ENCODE results near the gene SLC10A1.

SLC10A1 gene

DNA sequence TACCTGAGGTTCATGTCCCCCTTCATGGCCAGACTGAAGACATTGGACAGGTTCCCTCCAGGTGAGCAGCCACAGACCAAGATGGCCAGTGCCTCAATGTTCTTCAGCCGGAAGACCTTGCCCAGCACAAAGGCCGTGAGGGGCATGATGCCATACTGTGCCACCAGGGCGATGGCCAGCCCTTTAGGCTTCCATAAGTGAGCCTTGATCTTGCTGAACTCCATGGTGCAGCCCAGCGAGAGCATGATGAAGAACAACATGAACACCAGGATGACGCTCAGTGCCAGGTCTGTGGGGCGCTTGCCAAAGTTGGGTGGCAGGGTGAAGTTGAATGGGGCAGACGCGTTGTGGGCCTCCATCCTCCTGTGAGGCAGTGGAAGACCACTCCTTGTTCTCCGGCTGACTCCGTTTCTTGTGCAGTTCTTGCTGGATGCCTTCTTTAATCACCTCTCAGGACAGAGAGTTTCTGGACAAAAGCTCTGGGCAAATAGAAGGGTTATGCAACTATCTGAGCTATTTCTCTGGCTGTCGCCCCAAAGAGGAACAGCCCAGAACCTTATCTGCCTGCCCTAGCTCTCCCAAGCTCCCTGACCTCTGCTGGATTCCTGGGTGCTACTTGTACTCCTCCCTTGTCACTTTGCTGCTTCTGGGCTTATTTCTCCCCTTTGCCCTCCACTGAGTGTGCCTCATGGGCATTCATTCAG, at the start of gene SLC10A1:
SLC10A1 (minus strand) TSS at position 445 of the 704 bp plus-strand sequence; CDS start at position 359, 86 bp downstream.
- H3K27me3 ChIP-seq (replicated peaks; ENCODE audit: control insufficient read depth, insufficient read depth, low read length) = peaks cover 8% of the 10 kb centered on the region
- no peak for DNase-seq (ENCODE audit: low read depth)
- H3K4me3 ChIP-seq (ENCODE audit: low read length) = no peak within 1 kb of the TSS
- no peak within 1 kb of the TSS for H3K9ac ChIP-seq (ENCODE audit: low read length)
- H3K4me1 ChIP-seq (ENCODE audit: control insufficient read depth, insufficient read depth, low read length) = peaks cover 15% of the 10 kb centered on the region
- no peaks in the 10 kb centered on the region for H3K36me3 ChIP-seq (ENCODE audit: control insufficient read depth, insufficient read depth, low read length, severe bottlenecking)
- peaks cover 7% of the 10 kb centered on the region for H3K9me3 ChIP-seq (ENCODE audit: control insufficient read depth, low read length)

DNA sequence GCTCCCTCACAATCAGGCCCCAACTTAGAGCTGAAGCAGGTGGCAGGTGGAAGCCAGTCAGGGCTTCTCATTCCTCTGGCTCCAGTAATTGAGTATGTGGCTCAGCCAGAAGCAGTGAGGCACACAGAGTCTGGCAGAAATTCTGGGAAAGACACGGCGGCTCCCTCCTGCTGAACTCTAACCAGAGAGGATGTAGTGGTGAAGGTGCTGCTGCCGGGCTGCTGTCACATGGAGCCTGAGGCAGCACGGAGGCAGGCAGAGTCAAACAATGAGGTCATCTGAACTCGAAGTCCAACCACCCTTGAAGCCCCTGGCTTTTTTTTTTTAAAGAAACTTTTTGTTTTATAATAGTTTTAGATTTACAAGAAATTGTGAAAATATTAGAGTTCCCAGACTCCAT, 48.7 kb upstream of the SLC10A1 start:
- DNase-seq (ENCODE audit: low read depth) = no peak
- no peaks in the 10 kb centered on the region for H3K9me3 ChIP-seq (ENCODE audit: control insufficient read depth, low read length)
- peaks cover 51% of the 10 kb centered on the region for H3K27me3 ChIP-seq (replicated peaks; ENCODE audit: control insufficient read depth, insufficient read depth, low read length)
- peaks cover 5% of the 10 kb centered on the region for H3K4me1 ChIP-seq (ENCODE audit: control insufficient read depth, insufficient read depth, low read length)
- no peak overlapping the region for H3K4me3 ChIP-seq (ENCODE audit: low read length)
- no peaks in the 10 kb centered on the region for H3K36me3 ChIP-seq (ENCODE audit: control insufficient read depth, insufficient read depth, low read length, severe bottlenecking)
- H3K9ac ChIP-seq (ENCODE audit: low read length) = no peak overlapping the region

DNA sequence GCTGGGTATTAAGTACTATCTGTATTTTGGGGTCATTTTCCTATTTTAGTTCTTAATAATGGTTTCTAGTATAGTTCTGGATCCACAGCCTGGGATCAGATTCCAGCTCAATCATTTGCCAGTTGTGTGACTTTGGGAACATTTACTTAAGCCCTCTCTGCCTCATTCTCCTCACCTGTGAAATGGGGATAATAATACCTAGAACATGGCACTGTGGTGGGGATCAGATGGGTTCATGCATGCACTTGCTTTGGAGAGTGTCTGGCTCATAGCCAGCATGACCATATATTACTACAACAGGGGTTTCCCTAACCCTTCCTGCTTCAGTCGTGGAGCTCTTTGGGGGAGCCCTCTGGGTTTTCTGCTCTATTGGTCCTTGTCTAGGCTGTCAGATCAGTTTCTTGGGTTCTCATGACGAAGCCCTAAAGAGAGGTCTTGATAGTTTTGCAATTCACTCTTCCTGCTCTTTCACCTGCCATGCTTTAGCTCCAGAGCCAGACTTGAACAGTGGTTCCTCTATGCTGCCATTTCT, 48.1 kb upstream of the SLC10A1 start:
- no peak for DNase-seq (ENCODE audit: low read depth)
- Histone ChIP-seq H3K9ac (ENCODE audit: low read length) (no peak overlapping the region), H3K4me3 (ENCODE audit: low read length) (no peak overlapping the region), H3K4me1 (ENCODE audit: control insufficient read depth, insufficient read depth, low read length) (peaks cover 5% of the 10 kb centered on the region), H3K36me3 (ENCODE audit: control insufficient read depth, insufficient read depth, low read length, severe bottlenecking) (no peaks in the 10 kb centered on the region), H3K27me3 (replicated peaks; ENCODE audit: control insufficient read depth, insufficient read depth, low read length) (peaks cover 57% of the 10 kb centered on the region), H3K9me3 (ENCODE audit: control insufficient read depth, low read length) (no peaks in the 10 kb centered on the region)

DNA sequence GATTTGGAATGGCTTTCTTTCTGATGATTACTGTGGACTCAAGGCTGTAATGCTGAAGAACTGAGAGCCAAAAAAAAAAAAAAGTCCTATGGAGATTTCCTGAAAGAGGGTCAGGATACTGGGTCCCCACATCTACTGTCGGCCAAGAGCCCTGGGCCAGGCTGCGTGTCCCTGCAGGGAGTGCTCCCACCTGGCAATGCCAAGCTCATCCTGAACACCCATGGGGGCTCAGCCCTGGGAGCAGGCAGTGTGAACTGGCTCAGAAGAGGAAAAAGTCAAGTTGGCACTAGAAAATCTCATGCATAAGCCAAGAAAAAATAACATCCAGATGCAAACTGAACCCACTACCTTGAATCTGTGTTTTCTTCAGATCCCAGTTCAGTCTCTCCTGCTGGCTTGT, 47.1 kb upstream of the SLC10A1 start:
- Histone ChIP-seq H3K9me3 (ENCODE audit: control insufficient read depth, low read length) (no peaks in the 10 kb centered on the region), H3K27me3 (replicated peaks; ENCODE audit: control insufficient read depth, insufficient read depth, low read length) (peaks cover 60% of the 10 kb centered on the region), H3K4me3 (ENCODE audit: low read length) (no peak overlapping the region), H3K9ac (ENCODE audit: low read length) (no peak overlapping the region), H3K4me1 (ENCODE audit: control insufficient read depth, insufficient read depth, low read length) (peaks cover 5% of the 10 kb centered on the region), H3K36me3 (ENCODE audit: control insufficient read depth, insufficient read depth, low read length, severe bottlenecking) (no peaks in the 10 kb centered on the region)
- no peak for DNase-seq (ENCODE audit: low read depth)

DNA sequence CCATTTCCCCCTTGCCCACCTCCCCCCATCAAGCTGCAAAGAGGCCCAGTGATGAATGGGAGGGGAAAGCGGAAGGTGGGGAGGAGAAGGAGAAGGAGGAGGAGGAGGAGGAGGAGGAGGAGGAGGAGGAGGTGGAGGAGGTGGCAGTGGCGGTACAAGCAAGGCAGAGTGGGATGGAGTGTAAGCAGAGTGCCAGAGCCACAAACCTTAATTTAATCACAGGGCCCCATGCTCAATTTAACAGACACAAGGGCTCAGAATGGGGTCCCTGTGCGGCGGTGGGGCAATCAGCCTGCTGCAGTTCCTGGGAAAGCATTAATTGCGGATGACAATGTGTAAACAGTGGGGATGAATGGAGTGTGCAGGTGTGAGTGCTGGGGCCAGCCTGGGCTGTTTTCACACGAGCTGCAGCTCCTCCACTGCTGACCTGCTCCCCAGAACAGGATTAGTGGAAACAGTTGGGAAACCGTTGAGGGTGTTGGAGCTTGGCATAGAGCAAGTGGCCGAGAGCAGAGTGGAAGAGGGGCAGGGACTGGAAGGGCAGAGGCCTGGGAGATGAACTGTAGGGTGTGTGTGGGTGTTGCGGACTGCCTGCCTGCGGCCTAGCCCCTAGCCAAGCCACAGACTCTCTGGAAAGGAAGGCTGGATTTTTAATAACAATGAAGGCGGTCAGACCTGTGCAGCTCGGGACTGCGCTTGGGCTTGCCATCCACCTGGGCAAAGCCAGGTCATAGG, 45.8 kb upstream of the SLC10A1 start:
- Histone ChIP-seq H3K9ac (ENCODE audit: low read length) (no peak overlapping the region), H3K36me3 (ENCODE audit: control insufficient read depth, insufficient read depth, low read length, severe bottlenecking) (no peaks in the 10 kb centered on the region), H3K27me3 (replicated peaks; ENCODE audit: control insufficient read depth, insufficient read depth, low read length) (peaks cover 50% of the 10 kb centered on the region), H3K4me3 (ENCODE audit: low read length) (no peak overlapping the region), H3K4me1 (ENCODE audit: control insufficient read depth, insufficient read depth, low read length) (peaks cover 5% of the 10 kb centered on the region), H3K9me3 (ENCODE audit: control insufficient read depth, low read length) (no peaks in the 10 kb centered on the region)
- no peak for DNase-seq (ENCODE audit: low read depth)

DNA sequence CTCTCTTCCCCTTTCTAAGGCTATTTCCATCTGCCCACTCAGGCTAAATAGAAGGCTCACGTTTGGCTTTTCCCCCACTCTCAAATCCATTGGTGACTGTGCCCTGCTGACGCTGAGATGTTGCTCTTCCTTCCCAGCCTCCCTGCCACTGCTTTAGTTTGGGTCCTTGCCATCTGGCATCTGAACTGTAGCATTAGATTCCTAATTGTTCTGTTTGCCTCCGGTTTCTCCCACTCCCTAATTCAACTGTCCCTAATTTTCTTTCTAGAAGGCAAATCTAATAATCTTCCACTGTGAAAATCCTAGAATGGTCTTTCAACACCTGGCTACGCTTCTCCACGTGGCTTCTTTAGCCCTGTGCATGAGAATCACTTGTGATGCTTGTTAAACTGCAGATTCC, 44.6 kb upstream of the SLC10A1 start:
- Histone ChIP-seq H3K9me3 (ENCODE audit: control insufficient read depth, low read length) (no peaks in the 10 kb centered on the region), H3K9ac (ENCODE audit: low read length) (no peak overlapping the region), H3K27me3 (replicated peaks; ENCODE audit: control insufficient read depth, insufficient read depth, low read length) (peaks cover 42% of the 10 kb centered on the region), H3K36me3 (ENCODE audit: control insufficient read depth, insufficient read depth, low read length, severe bottlenecking) (no peaks in the 10 kb centered on the region), H3K4me3 (ENCODE audit: low read length) (no peak overlapping the region), H3K4me1 (ENCODE audit: control insufficient read depth, insufficient read depth, low read length) (peaks cover 5% of the 10 kb centered on the region)
- no peak for DNase-seq (ENCODE audit: low read depth)

DNA sequence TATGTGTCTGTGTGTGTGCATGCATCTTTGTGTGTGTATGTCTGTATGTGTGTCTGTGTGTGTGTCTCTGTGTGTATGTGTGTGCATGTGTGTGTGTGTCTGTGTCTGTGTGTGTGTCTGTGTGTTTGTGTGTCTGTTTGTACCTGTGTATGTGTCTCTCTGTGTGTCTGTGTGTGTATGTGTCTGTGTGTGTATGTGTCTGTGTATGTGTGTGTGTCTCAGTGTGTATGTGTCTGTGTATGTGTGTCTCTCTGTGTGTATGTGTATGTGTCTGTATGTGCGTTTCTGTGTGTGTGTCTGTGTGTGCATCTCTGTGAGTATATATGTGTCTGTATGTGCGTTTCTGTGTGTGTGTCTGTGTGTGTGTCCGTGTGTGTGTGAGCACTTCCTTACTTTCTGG, 42.6 kb upstream of the SLC10A1 start:
- no peak for DNase-seq (ENCODE audit: low read depth)
- Histone ChIP-seq H3K36me3 (ENCODE audit: control insufficient read depth, insufficient read depth, low read length, severe bottlenecking) (no peaks in the 10 kb centered on the region), H3K9me3 (ENCODE audit: control insufficient read depth, low read length) (no peaks in the 10 kb centered on the region), H3K4me3 (ENCODE audit: low read length) (no peak overlapping the region), H3K9ac (ENCODE audit: low read length) (no peak overlapping the region), H3K4me1 (ENCODE audit: control insufficient read depth, insufficient read depth, low read length) (peaks cover 5% of the 10 kb centered on the region), H3K27me3 (replicated peaks; ENCODE audit: control insufficient read depth, insufficient read depth, low read length) (peaks cover 42% of the 10 kb centered on the region)

DNA sequence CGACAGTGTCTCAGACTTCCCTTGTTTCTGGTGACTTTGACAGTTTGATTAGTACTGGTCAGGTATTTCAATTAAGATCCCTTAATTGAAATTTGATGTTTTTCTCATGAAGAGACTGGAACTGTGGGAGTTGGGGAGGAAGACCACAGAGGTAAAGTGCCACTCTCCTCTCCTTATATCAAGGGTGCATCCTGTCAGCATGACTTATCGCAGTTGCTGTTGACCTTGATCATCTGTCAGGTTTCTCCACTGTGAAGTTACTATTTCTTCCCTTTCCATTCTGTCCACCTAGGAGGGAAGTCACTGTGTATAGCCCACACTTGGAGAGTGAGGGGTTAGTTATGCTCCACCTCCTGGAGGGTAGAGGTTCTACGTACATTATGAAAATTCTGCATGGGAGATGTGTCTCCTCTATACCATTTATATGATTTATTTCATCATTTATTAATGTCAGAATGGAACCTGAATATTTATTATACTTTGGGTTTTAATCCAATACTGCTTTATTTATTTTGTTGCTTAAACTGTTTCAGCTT, 41.9 kb upstream of the SLC10A1 start:
- H3K4me3 ChIP-seq (ENCODE audit: low read length) = no peak overlapping the region
- DNase-seq (ENCODE audit: low read depth) = no peak

DNA sequence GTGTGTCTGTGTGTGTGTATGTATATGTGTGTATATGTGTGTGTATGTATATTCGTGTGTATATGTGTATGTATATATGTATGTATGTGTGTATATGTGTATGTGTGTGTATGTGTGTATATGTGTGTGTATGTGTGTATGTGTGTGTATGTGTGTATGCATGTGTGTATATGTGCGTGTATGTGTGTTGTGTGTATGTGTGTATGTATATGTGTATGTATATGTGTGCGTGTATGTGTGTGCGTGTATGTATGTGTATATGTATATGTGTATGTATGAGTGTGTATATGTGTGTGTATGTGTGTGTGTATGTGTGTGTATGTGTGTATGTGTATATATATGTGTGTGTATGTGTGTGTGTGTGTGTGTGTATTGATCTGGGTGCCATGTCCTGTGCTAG, 31.8 kb upstream of the SLC10A1 start:
- Histone ChIP-seq H3K9ac (ENCODE audit: low read length) (no peak overlapping the region), H3K27me3 (replicated peaks; ENCODE audit: control insufficient read depth, insufficient read depth, low read length) (no peaks in the 10 kb centered on the region), H3K36me3 (ENCODE audit: control insufficient read depth, insufficient read depth, low read length, severe bottlenecking) (no peaks in the 10 kb centered on the region), H3K9me3 (ENCODE audit: control insufficient read depth, low read length) (peaks cover 20% of the 10 kb centered on the region), H3K4me1 (ENCODE audit: control insufficient read depth, insufficient read depth, low read length) (no peaks in the 10 kb centered on the region), H3K4me3 (ENCODE audit: low read length) (no peak overlapping the region)
- no peak for DNase-seq (ENCODE audit: low read depth)

More for the DNA sequence above, 41.9 kb upstream of the SLC10A1 start:
- H3K27me3 ChIP-seq (replicated peaks; ENCODE audit: control insufficient read depth, insufficient read depth, low read length) = peaks cover 36% of the 10 kb centered on the region
- no peaks in the 10 kb centered on the region for H3K9me3 ChIP-seq (ENCODE audit: control insufficient read depth, low read length)
- H3K4me1 ChIP-seq (ENCODE audit: control insufficient read depth, insufficient read depth, low read length) = peaks cover 5% of the 10 kb centered on the region
- no peak overlapping the region for H3K9ac ChIP-seq (ENCODE audit: low read length)
- H3K36me3 ChIP-seq (ENCODE audit: control insufficient read depth, insufficient read depth, low read length, severe bottlenecking) = no peaks in the 10 kb centered on the region

DNA sequence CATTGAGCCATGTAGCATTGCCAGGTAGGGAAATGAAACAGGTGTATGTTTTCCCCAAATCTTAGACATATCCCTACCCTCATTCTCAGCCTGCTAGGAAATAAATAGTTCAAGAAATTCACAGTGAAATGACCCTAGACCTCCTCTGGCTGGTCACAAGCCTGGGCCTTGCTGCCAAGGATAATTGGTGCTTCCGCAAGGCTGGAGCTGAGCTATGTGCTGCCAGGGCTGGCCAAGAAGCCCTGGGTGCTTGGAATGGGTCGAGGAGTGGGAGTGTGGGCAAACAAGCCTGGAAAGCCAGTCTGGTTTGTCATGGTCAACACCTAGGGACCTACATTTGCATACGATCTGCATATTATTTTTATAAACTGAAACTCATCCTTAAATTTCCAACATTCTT, 31.3 kb upstream of the SLC10A1 start:
- H3K4me1 ChIP-seq (ENCODE audit: control insufficient read depth, insufficient read depth, low read length) = no peaks in the 10 kb centered on the region
- peaks cover 20% of the 10 kb centered on the region for H3K9me3 ChIP-seq (ENCODE audit: control insufficient read depth, low read length)
- DNase-seq (ENCODE audit: low read depth) = no peak
- H3K27me3 ChIP-seq (replicated peaks; ENCODE audit: control insufficient read depth, insufficient read depth, low read length) = no peaks in the 10 kb centered on the region
- no peak overlapping the region for H3K9ac ChIP-seq (ENCODE audit: low read length)
- no peaks in the 10 kb centered on the region for H3K36me3 ChIP-seq (ENCODE audit: control insufficient read depth, insufficient read depth, low read length, severe bottlenecking)
- no peak overlapping the region for H3K4me3 ChIP-seq (ENCODE audit: low read length)

DNA sequence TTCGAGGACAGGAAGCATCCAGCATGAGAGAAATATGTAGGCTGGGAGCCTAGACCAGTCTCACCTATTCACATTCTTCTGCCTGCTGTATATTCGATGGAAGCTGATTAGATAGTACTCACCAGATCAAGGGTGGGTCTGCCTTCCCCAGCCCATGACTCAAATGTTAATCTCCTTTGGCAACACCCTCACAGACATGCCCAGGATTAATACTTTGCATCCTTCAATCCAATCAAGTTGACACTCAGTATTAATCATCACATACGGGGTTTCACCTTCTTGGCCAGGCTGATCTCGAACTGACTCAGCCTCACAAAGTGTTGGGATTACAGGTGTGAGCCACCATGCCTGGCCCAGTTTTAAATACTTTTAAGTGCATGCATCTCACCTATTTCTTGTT, 30.5 kb upstream of the SLC10A1 start:
- H3K4me3 ChIP-seq (ENCODE audit: low read length) = no peak overlapping the region
- H3K9me3 ChIP-seq (ENCODE audit: control insufficient read depth, low read length) = peaks cover 20% of the 10 kb centered on the region
- H3K4me1 ChIP-seq (ENCODE audit: control insufficient read depth, insufficient read depth, low read length) = no peaks in the 10 kb centered on the region
- DNase-seq (ENCODE audit: low read depth) = no peak
- no peaks in the 10 kb centered on the region for H3K36me3 ChIP-seq (ENCODE audit: control insufficient read depth, insufficient read depth, low read length, severe bottlenecking)
- H3K9ac ChIP-seq (ENCODE audit: low read length) = no peak overlapping the region
- no peaks in the 10 kb centered on the region for H3K27me3 ChIP-seq (replicated peaks; ENCODE audit: control insufficient read depth, insufficient read depth, low read length)
